Measurements from ENCODE around the gene GABRG3. TPM values are rescaled to one million over a fixed set of nuclear protein-coding genes. Genes with fewer than 3 reads are reported as not detected.

GABRG3 gene
- total and polyA plus RNA-seq, 2 experiments from 2014 or later: 0.10 to 1.4 TPM

DNA sequence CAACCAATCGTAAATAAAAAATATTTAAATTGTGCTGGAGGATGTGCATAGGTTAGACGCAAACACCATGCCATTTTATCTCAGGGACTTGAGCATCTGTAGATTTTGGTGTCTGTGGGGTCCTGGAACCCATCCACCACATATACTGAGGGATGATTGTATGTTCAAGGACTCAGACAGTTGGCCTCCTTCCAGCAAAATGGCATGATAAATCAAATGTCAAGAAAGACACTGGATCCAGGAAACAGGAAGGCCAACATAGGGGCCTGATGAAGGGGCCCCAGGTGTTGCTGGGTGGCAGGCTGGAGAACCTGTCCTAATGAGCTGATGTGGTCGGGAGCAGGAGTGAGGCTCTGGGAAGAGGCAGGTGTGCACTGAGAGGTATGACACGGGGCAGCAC, 289.5 kb downstream of the GABRG3 start:
- TF ChIP-seq, protein P1, sequence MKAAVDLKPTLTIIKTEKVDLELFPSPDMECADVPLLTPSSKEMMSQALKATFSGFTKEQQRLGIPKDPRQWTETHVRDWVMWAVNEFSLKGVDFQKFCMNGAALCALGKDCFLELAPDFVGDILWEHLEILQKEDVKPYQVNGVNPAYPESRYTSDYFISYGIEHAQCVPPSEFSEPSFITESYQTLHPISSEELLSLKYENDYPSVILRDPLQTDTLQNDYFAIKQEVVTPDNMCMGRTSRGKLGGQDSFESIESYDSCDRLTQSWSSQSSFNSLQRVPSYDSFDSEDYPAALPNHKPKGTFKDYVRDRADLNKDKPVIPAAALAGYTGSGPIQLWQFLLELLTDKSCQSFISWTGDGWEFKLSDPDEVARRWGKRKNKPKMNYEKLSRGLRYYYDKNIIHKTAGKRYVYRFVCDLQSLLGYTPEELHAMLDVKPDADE (IDR thresholded peaks at IDR 0.05): no peak
- TF ChIP-seq, protein P2, sequence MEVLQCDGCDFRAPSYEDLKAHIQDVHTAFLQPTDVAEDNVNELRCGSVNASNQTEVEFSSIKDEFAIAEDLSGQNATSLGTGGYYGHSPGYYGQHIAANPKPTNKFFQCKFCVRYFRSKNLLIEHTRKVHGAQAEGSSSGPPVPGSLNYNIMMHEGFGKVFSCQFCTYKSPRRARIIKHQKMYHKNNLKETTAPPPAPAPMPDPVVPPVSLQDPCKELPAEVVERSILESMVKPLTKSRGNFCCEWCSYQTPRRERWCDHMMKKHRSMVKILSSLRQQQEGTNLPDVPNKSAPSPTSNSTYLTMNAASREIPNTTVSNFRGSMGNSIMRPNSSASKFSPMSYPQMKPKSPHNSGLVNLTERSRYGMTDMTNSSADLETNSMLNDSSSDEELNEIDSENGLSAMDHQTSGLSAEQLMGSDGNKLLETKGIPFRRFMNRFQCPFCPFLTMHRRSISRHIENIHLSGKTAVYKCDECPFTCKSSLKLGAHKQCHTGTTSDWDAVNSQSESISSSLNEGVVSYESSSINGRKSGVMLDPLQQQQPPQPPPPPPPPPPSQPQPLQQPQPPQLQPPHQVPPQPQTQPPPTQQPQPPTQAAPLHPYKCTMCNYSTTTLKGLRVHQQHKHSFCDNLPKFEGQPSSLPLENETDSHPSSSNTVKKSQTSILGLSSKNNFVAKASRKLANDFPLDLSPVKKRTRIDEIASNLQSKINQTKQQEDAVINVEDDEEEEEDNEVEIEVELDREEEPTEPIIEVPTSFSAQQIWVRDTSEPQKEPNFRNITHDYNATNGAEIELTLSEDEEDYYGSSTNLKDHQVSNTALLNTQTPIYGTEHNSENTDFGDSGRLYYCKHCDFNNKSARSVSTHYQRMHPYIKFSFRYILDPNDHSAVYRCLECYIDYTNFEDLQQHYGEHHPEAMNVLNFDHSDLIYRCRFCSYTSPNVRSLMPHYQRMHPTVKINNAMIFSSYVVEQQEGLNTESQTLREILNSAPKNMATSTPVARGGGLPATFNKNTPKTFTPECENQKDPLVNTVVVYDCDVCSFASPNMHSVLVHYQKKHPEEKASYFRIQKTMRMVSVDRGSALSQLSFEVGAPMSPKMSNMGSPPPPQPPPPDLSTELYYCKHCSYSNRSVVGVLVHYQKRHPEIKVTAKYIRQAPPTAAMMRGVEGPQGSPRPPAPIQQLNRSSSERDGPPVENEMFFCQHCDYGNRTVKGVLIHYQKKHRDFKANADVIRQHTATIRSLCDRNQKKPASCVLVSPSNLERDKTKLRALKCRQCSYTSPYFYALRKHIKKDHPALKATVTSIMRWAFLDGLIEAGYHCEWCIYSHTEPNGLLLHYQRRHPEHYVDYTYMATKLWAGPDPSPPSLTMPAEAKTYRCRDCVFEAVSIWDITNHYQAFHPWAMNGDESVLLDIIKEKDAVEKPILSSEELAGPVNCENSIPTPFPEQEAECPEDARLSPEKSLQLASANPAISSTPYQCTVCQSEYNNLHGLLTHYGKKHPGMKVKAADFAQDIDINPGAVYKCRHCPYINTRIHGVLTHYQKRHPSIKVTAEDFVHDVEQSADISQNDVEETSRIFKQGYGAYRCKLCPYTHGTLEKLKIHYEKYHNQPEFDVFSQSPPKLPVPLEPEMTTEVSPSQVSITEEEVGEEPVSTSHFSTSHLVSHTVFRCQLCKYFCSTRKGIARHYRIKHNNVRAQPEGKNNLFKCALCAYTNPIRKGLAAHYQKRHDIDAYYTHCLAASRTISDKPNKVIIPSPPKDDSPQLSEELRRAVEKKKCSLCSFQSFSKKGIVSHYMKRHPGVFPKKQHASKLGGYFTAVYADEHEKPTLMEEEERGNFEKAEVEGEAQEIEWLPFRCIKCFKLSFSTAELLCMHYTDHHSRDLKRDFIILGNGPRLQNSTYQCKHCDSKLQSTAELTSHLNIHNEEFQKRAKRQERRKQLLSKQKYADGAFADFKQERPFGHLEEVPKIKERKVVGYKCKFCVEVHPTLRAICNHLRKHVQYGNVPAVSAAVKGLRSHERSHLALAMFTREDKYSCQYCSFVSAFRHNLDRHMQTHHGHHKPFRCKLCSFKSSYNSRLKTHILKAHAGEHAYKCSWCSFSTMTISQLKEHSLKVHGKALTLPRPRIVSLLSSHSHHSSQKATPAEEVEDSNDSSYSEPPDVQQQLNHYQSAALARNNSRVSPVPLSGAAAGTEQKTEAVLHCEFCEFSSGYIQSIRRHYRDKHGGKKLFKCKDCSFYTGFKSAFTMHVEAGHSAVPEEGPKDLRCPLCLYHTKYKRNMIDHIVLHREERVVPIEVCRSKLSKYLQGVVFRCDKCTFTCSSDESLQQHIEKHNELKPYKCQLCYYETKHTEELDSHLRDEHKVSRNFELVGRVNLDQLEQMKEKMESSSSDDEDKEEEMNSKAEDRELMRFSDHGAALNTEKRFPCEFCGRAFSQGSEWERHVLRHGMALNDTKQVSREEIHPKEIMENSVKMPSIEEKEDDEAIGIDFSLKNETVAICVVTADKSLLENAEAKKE (CRISPR knock-in tag; IDR thresholded peaks at IDR 0.05): no peak
- TF ChIP-seq POLR2AphosphoS5 (IDR thresholded peaks at IDR 0.05; ENCODE audit: low read depth) (no peak), EZH2phosphoT487 (IDR thresholded peaks at IDR 0.05; ENCODE audit: unreplicated experiment) (no peak), CREB1 (CRISPR knock-in tag; IDR thresholded peaks at IDR 0.05; ENCODE audit: low read depth) (no peak), EZH2 (IDR thresholded peaks at IDR 0.05; ENCODE audit: low read depth, unreplicated experiment) (no peak), ZNF331 (CRISPR knock-in tag; IDR thresholded peaks at IDR 0.05; ENCODE audit: low read depth) (no peak), ZNF114 (CRISPR knock-in tag; IDR thresholded peaks at IDR 0.05) (no peak)
- TF ChIP-seq, protein P3, sequence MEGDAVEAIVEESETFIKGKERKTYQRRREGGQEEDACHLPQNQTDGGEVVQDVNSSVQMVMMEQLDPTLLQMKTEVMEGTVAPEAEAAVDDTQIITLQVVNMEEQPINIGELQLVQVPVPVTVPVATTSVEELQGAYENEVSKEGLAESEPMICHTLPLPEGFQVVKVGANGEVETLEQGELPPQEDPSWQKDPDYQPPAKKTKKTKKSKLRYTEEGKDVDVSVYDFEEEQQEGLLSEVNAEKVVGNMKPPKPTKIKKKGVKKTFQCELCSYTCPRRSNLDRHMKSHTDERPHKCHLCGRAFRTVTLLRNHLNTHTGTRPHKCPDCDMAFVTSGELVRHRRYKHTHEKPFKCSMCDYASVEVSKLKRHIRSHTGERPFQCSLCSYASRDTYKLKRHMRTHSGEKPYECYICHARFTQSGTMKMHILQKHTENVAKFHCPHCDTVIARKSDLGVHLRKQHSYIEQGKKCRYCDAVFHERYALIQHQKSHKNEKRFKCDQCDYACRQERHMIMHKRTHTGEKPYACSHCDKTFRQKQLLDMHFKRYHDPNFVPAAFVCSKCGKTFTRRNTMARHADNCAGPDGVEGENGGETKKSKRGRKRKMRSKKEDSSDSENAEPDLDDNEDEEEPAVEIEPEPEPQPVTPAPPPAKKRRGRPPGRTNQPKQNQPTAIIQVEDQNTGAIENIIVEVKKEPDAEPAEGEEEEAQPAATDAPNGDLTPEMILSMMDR (conservative IDR thresholded peaks at IDR 0.05; ENCODE audit: low read depth in 2 of 2): no peak
- Mint-ChIP-seq H3K27me3 (ENCODE audit: insufficient read depth, low read depth, poor library complexity) (peaks cover 2% of the 10 kb centered on the region), H3K4me1 (peaks cover 37% of the 10 kb centered on the region), H3K9me3 (no peaks in the 10 kb centered on the region), H3K4me3 (no peak overlapping the region), H3K27ac (no peak overlapping the region), H3K36me3 (ENCODE audit: low read depth) (no peaks in the 10 kb centered on the region)
- DNase-seq (ENCODE audit: low spot score) (no peak), ATAC-seq (no peak)
- no peak overlapping the region for H3K4me3 ChIP-seq
- peaks cover 5% of the 10 kb centered on the region; the same call in 1 of the 2 replicates for H3K9me2 ChIP-seq (ENCODE audit: insufficient read depth)
- H3K4me2 ChIP-seq: no peak overlapping the region
- H3K36me3 ChIP-seq (ENCODE audit: insufficient read depth): no peaks in the 10 kb centered on the region
- no peak overlapping the region for H3K27ac ChIP-seq (ENCODE audit: low read depth)
- no peak overlapping the region for H2AFZ ChIP-seq
- peaks cover 32% of the 10 kb centered on the region for H3K4me1 ChIP-seq (ENCODE audit: insufficient read depth)
- no peaks in the 10 kb centered on the region; the same call in 1 of the 2 replicates for H3K27me3 ChIP-seq (ENCODE audit: insufficient read depth)
- H3F3A ChIP-seq (replicated peaks; ENCODE audit: low read depth): no peaks in the 10 kb centered on the region
- no peaks in the 10 kb centered on the region for H3K79me2 ChIP-seq (replicated peaks; ENCODE audit: insufficient read depth)
- no peaks in the 10 kb centered on the region for H4K20me1 ChIP-seq (replicated peaks; ENCODE audit: insufficient read depth)

Measured in GM23338 (cell line).